GM18505 (cell line): ENCODE data around the gene GFPT1.
"Not testable (repeated sequence)": the region's sequence is repeated elsewhere in the genome, so short reads cannot be mapped to it uniquely, and the experiment has no call there.

Source experiments
- ATAC-seq: cut with Tn5 transposase; IDR thresholded peaks from one replicate; pipeline ENCODE4 v1.9.1; 2021; ENCODE audit not compliant: unreplicated experiment
- POLR2A ChIP-seq: IDR thresholded peaks from 4 replicates; pipeline ENCODE4 v1.6.1; 2011; ENCODE audit warnings: borderline replicate concordance; ENCODE audit not compliant: insufficient read depth, insufficient read length; ENCODE audit errors: extremely low read depth

The GFPT1 gene

DNA sequence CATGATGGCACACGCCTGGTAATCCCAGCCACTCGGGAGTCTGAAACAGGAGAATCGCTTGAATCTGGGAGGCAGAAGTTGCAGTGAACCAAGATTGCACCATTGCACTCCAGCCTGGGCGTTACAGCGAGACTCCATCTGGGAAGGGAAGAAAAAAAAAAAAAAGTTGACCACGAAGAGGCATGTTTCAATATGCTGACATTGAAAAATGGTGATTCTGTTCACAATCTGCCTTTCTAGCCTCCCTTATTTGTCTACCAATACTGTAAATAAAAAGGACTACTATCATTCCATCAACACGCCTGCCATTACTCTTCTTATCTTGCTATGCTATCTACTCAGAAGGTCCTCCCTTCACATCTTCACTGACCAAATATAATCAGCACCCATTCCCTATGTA, 18.4 kb downstream of the GFPT1 start:
- no peak for ATAC-seq
- no peak for TF ChIP-seq POLR2A

- no peak for TF ChIP-seq POLR2A
- ATAC-seq = no peak
Measured at GRCh38 chr2:69359371-69359770, 27.7 kb downstream of the GFPT1 start.

- no peak for ATAC-seq
- TF ChIP-seq POLR2A = no peak
Measured at GRCh38 chr2:69358914-69359313, 28.1 kb downstream of the GFPT1 start.

GRCh38 chr2:69356471-69356870, 30.6 kb downstream of the GFPT1 start:
- ATAC-seq = no peak
- TF ChIP-seq POLR2A = no peak

DNA sequence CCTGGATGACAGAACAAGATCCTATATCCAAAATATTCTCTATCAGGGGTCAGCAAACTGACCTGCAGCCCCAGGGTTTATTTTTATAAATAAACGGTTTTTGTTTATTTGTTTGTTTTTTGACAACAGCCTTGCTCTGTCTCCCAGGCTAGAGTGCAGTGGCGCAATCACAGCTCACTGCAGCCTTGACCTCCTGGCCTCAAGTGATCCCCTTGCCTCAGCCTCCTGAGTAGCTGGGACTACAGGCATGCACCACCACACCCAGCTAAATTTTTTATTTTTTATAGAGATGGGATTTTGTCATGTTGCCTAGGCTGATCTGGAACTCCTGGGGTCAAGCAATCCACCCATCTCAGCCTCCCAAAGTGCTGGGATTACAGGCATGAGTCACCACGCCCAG, 32.1 kb downstream of the GFPT1 start:
- not testable (repeated sequence) for ATAC-seq

- no peak for ATAC-seq
- no peak for TF ChIP-seq POLR2A
Measured at GRCh38 chr2:69353360-69353759, 33.7 kb downstream of the GFPT1 start.

DNA sequence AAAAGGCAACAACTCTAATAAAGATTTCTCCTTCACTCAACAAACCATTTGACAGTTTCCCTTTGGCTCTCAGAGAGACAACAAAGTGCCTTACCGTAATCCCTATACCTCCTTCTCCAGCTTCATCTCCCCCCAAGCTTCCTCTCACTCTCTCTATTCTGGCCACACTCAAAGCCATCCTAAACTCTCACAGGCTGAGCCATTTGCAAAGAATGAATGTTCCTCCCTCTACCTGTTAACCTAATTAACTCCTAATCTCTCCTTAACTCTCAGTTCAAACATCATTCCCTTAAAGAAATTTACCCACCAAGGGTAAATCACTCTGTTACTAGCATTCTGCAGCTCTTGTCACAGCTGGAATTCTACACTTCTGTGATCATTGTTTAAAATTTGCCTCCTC, 38.2 kb downstream of the GFPT1 start:
- no peak for ATAC-seq
- no peak for TF ChIP-seq POLR2A

- no peak for ATAC-seq
Measured at GRCh38 chr2:69345434-69345833, 41.6 kb downstream of the GFPT1 start.

GRCh38 chr2:69344305-69344704, 42.7 kb downstream of the GFPT1 start:
- no peak for TF ChIP-seq POLR2A
- ATAC-seq = no peak

More at GRCh38 chr2:69345434-69345833, 41.6 kb downstream of the GFPT1 start:
- no peak for TF ChIP-seq POLR2A

- TF ChIP-seq POLR2A = no peak
Measured at GRCh38 chr2:69340101-69340775, 46.8 kb downstream of the GFPT1 start.

GRCh38 chr2:69335311-69335710, 51.7 kb downstream of the GFPT1 start:
- ATAC-seq = no peak
- no peak for TF ChIP-seq POLR2A

More at GRCh38 chr2:69340101-69340775, 46.8 kb downstream of the GFPT1 start:
- no peak for ATAC-seq

GRCh38 chr2:69333352-69333751, 53.7 kb downstream of the GFPT1 start:
- no peak for ATAC-seq
- TF ChIP-seq POLR2A = no peak

DNA sequence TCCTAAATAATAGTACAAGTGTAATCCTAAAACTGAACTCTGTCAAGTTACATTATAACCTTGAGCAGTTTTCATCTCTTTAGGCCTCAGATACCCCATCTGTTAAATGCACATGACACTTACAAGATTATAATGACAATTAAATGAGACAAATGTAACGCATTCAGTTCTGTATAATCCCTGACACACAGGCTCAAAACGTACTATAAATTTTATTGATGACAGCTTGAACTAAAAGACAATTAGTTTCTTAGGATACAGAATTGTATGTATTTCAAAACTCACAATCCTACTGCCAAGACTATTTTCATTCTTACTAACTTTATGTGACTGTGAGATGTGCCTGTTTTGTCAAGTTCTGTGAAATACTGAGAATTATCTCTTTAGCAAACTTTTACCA, 56.2 kb downstream of the GFPT1 start:
- TF ChIP-seq POLR2A = no peak
- ATAC-seq = no peak

DNA sequence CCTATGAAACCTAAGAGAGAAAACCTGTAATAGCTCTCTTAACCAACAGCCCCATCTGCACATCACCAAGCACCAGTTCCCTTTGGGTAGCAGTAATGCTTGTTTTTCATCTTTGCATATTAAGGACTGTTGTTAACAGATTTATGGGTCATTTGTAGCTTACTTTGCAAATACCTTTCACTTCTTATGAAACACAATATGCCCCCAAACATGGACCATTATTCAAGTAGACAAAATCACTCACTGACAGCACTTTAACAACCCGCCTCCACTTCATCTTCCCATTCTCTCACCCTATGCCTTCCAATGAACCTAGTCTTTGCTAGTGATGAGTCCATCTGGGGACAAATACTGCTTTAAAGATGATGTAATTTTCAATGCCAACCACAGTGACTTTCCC, 64.4 kb downstream of the GFPT1 start:
- no peak for TF ChIP-seq POLR2A
- no peak for ATAC-seq

DNA sequence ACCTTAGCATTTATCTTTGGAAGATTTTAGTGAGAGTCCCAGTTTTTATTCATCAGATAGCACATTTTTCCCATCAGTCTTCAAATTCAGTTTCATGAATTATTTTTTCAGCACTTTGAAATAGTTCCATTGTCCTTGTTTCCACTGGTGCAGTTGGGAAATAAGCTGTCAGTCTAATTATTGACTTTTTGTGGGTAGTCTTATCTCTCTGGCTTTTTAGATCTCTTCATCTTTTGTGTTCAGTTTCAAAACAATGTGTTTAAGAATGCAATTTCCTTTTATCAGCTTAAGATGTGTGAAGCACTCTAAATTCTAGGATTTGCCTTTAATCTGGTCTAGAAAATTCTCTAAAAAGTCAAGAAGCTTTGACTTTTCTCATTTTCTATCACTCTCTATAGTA, 70.5 kb downstream of the GFPT1 start:
- TF ChIP-seq POLR2A = no peak
- no peak for ATAC-seq

DNA sequence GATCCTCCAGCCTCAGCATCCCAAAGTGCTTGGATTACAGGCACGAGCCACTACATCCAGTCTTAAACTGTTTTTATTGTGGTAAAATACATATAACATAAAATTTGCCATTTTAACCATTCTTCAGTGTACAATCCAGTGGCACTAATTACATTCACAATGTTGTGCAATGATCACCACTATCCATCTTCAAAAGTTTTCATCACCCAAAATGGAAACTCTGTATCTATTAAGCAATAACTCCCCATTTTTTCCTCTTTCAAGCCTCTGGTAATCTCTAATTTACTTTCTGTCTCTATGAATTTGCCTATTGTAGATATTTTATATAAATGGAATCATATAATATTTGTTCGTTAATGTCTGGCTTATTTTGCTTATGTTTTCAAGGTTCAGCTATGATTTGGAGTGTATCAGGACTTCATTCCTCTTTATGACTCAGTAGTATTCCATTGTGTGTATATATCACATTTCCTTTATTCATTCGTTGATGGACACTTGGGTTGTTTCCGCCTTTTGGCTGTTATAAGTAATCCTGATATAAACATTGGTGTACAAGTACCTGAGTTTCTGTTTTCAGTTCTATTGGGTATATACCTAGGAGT, 71.8 kb downstream of the GFPT1 start:
- ATAC-seq = no peak
- TF ChIP-seq POLR2A = no peak

- no peak for TF ChIP-seq POLR2A
- ATAC-seq = no peak
Measured at GRCh38 chr2:69311024-69311416, 76.0 kb downstream of the GFPT1 start.
